ENCODE data around the gene RBM43.

- TF ChIP-seq, protein P1, sequence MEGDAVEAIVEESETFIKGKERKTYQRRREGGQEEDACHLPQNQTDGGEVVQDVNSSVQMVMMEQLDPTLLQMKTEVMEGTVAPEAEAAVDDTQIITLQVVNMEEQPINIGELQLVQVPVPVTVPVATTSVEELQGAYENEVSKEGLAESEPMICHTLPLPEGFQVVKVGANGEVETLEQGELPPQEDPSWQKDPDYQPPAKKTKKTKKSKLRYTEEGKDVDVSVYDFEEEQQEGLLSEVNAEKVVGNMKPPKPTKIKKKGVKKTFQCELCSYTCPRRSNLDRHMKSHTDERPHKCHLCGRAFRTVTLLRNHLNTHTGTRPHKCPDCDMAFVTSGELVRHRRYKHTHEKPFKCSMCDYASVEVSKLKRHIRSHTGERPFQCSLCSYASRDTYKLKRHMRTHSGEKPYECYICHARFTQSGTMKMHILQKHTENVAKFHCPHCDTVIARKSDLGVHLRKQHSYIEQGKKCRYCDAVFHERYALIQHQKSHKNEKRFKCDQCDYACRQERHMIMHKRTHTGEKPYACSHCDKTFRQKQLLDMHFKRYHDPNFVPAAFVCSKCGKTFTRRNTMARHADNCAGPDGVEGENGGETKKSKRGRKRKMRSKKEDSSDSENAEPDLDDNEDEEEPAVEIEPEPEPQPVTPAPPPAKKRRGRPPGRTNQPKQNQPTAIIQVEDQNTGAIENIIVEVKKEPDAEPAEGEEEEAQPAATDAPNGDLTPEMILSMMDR (IDR thresholded peaks at IDR 0.05): no peak
- no peak for TF ChIP-seq POLR2A (IDR thresholded peaks at IDR 0.05)
Measured at GRCh38 chr2:151262629-151263028, 966 bp upstream of the RBM43 start.
